ENCODE data around the gene SLC9A3.

DNA sequence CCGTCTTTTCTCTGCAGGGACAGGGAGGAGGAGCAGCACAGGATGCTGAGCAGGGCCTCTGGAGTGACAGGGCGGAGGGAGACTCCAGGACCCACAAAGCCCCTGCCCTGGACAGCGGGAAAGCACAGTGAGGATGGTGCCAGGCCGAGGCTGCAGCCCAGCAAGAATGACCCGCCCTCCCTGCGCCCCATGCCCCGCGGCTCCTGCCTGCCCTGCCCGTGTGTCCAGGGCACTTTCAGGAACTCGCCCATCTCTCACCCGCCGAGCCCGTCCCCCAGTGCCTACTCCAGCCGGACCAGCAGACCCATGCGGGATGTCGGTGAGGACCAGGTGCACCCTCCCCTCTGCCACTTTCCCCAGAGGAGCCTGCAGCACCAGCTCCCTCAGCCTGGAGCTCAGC lies 90.4 kb downstream of the SLC9A3 start:
- TF ChIP-seq POLR2A (IDR thresholded peaks at IDR 0.05; ENCODE audit: low read depth) (no peak), EP300 (IDR thresholded peaks at IDR 0.05) (no peak), POLR2AphosphoS5 (IDR thresholded peaks at IDR 0.05) (no peak)
- TF ChIP-seq, protein P1, sequence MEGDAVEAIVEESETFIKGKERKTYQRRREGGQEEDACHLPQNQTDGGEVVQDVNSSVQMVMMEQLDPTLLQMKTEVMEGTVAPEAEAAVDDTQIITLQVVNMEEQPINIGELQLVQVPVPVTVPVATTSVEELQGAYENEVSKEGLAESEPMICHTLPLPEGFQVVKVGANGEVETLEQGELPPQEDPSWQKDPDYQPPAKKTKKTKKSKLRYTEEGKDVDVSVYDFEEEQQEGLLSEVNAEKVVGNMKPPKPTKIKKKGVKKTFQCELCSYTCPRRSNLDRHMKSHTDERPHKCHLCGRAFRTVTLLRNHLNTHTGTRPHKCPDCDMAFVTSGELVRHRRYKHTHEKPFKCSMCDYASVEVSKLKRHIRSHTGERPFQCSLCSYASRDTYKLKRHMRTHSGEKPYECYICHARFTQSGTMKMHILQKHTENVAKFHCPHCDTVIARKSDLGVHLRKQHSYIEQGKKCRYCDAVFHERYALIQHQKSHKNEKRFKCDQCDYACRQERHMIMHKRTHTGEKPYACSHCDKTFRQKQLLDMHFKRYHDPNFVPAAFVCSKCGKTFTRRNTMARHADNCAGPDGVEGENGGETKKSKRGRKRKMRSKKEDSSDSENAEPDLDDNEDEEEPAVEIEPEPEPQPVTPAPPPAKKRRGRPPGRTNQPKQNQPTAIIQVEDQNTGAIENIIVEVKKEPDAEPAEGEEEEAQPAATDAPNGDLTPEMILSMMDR (IDR thresholded peaks at IDR 0.05): no peak

Measured in esophagus muscularis mucosa (tissue), 4 donors.